Peyer's patch (tissue), 4 donors: Measurements from ENCODE around the gene UNK. TPM values are rescaled to one million over a fixed set of nuclear protein-coding genes. Genes with fewer than 3 reads are reported as not detected.
A peak's percentile ranks its signal among the peaks of the same experiment; 100 is the strongest.

Experiments
- DNase-seq, 3 donors: peaks; one replicate each; pipeline ENCODE4 v3.0.0-alpha.2; 2017 to 2019
- H3K27ac ChIP-seq, 4 donors: fragments of 200-600 bp; sonication (generic); one replicate each; pipeline ENCODE4 v1.5.1; 2016 to 2019
- H3K27me3 ChIP-seq, 2 donors: fragments of 200-600 bp; sonication (generic); one replicate each; pipeline ENCODE4 v1.5.1; 2019
- H3K36me3 ChIP-seq, 3 donors: fragments of 200-600 bp; sonication (generic); one replicate each; pipeline ENCODE4 v1.5.1; 2016 to 2019
- H3K4me1 ChIP-seq, 4 donors: fragments of 200-600 bp; sonication (generic); one replicate each; pipeline ENCODE4 v1.5.1; 2016 to 2019
- H3K4me3 ChIP-seq, 4 donors: fragments of 200-600 bp; sonication (generic); 1 replicate in 3 of 4; 2 replicates in 1 of 4; pipeline ENCODE4 v1.5.1; 2016 to 2019; ENCODE audit warnings: mild to moderate bottlenecking in 1 of 4
- H3K9me3 ChIP-seq, 4 donors: fragments of 200-600 bp; sonication (generic); one replicate each; pipeline ENCODE4 v1.5.1; 2016 to 2019; ENCODE audit warnings: mild to moderate bottlenecking in 1 of 4
- CTCF ChIP-seq, 6 experiments: fragments of 450-650 bp in 4 of 6; fragments of 200-600 bp in 2 of 6; sonication (generic) in 1 of 6; IDR thresholded peaks; one replicate each; pipeline ENCODE4 v1.5.1; 2017 to 2019; ENCODE audit warnings: antibody characterized with exemption in 6 of 6, mild to moderate bottlenecking in 3 of 6, moderate library complexity in 1 of 6
- POLR2A ChIP-seq, 2 donors: fragments of 450-650 bp; IDR thresholded peaks; one replicate each; pipeline ENCODE4 v1.5.1; 2017; ENCODE audit warnings: antibody characterized with exemption in 2 of 2, mild to moderate bottlenecking in 2 of 2, moderate library complexity in 2 of 2
- total RNA-seq, 4 donors: library from RNA; depleted of rRNA; stranded (reverse); fragments of >200 nt; gene quantifications; one replicate each; pipeline ENCODE4 v1.1.0, GENCODE V29; 2016

Gene UNK
- total RNA-seq, 4 donors from 2014 or later: 18.9 to 108 (median 30.6) TPM

DNA sequence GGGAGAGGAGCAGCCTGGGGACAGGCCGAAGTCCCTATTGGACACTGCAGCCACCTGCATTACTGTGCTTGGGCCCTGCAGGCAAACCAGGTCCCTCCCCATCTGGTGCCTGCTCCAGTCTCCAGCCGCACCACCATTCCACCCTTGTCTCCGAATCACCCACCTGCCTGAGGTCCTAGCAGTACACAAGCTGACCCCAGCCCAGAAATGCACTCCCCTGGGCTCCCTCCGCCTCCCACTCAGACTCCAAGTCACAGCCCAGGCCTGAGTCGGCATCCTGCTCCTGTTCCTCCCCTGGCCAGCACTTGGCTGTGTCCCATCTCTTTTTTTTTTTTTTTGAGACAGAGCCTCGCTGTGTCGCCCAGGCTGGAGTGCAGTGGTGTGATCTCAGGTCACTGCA, 53.3 kb downstream of the UNK start:
- Histone ChIP-seq H3K36me3 (peaks cover 0 to 24% (median 0%) of the 10 kb centered on the region in 3 donors), H3K9me3 (no peaks in the 10 kb centered on the region), H3K27ac (no peak overlapping the region), H3K27me3 (no peaks in the 10 kb centered on the region), H3K4me3 (no peak overlapping the region), H3K4me1 (peaks cover 0 to 9% (median 4%) of the 10 kb centered on the region in 4 donors)
- TF ChIP-seq POLR2A (IDR thresholded peaks at IDR 0.05): no peak
- TF ChIP-seq CTCF (IDR thresholded peaks at IDR 0.05): no peak
- DNase-seq: no peak

- Histone ChIP-seq H3K4me1 (peaks cover 0 to 10% (median 2%) of the 10 kb centered on the region in 4 donors), H3K27me3 (no peaks in the 10 kb centered on the region), H3K27ac (no peak overlapping the region), H3K4me3 (no peak overlapping the region), H3K36me3 (peaks cover 0 to 24% (median 0%) of the 10 kb centered on the region in 3 donors), H3K9me3 (no peaks in the 10 kb centered on the region)
- no peak for DNase-seq
- no peak for TF ChIP-seq CTCF (IDR thresholded peaks at IDR 0.05)
- TF ChIP-seq POLR2A (IDR thresholded peaks at IDR 0.05): no peak
Measured at GRCh38 chr17:75838410-75838809, 53.8 kb downstream of the UNK start.

- TF ChIP-seq POLR2A (IDR thresholded peaks at IDR 0.05) (no peak), CTCF (IDR thresholded peaks at IDR 0.05) (no peak)
- Histone ChIP-seq H3K9me3 (no peaks in the 10 kb centered on the region), H3K4me1 (peaks cover 0 to 20% (median 10%) of the 10 kb centered on the region in 4 donors), H3K27ac (no peak overlapping the region), H3K27me3 (no peaks in the 10 kb centered on the region), H3K4me3 (no peak overlapping the region), H3K36me3 (peaks cover 0 to 19% (median 0%) of the 10 kb centered on the region in 3 donors)
- DNase-seq: no peak
Measured at GRCh38 chr17:75839942-75840798, 55.6 kb downstream of the UNK start.

DNA sequence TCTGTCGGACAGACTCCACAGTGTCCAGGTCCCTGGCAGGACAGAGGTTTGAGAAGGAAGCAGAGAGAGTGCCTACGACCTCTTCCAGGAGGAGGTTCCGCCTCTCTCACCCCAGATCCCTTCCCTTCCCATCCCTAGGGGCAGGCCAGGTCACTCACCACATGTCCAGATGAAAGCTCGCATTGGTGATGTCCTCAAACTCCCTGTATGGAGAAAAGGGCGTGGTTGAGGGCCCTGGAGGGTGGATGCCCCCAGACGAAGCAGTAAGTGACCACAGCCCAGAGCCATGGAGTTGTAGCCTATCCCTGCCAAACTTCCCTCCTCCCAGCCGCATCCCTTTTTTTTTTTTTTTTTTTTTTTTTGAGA, 56.2 kb downstream of the UNK start:
- H3K36me3 ChIP-seq: peaks cover 0 to 15% (median 0%) of the 10 kb centered on the region in 3 donors
- no peak overlapping the region for H3K4me3 ChIP-seq
- no peaks in the 10 kb centered on the region for H3K27me3 ChIP-seq
- no peak overlapping the region for H3K27ac ChIP-seq
- H3K4me1 ChIP-seq: peaks cover 0 to 20% (median 16%) of the 10 kb centered on the region in 4 donors
- TF ChIP-seq POLR2A (IDR thresholded peaks at IDR 0.05): no peak
- TF ChIP-seq CTCF (IDR thresholded peaks at IDR 0.05): no peak
- H3K9me3 ChIP-seq: no peaks in the 10 kb centered on the region
- no peak for DNase-seq

DNA sequence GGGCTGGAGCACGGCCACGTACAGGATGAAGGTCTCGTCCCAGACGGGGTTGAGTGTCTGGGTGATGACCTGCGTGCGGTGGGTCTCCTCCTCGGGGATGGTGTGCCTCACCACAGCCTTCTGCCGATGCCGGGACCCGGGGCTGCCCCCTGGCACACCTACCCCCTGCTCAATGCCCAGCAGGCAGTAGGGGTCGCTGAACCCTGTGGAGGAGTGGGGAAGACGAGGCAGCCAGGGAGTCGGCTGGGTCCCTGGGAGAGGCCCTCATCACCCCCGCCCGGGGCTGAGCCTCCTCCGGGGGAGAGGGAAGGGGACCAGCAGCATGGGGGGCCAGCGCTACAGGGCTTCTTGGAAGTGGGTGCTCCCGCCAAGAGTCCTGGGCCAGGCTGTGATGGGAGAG, 57.8 kb downstream of the UNK start:
- H3K9me3 ChIP-seq: no peaks in the 10 kb centered on the region
- no peak for DNase-seq
- H3K27ac ChIP-seq: peak overlapping the region in 2 of 4 donors; percentile 91 to 93
- H3K4me1 ChIP-seq: peaks cover 2 to 33% (median 18%) of the 10 kb centered on the region in 4 donors
- no peaks in the 10 kb centered on the region for H3K27me3 ChIP-seq
- TF ChIP-seq POLR2A (IDR thresholded peaks at IDR 0.05) (no peak), CTCF (IDR thresholded peaks at IDR 0.05) (no peak)
- H3K36me3 ChIP-seq: peaks cover 0 to 29% (median 0%) of the 10 kb centered on the region in 3 donors
- peak overlapping the region in 2 of 4 donors; percentile 46 to 52 for H3K4me3 ChIP-seq
